MCF 10A (cell line): ENCODE measurements around the gene IQSEC1. TPM values are rescaled to one million over a fixed set of nuclear protein-coding genes. Genes with fewer than 3 reads are reported as not detected.

ENCODE experiments used
- BruUV-seq: library from RNA; stranded (reverse); fragments of 400-500 nt; replicated peaks from 2 replicates; lab custom pipeline; 2021; lab: Mats Ljungman, UMichigan
- CTCF ChIA-PET: fragments of 300-600 bp; sonication (Branson Sonifier 250); formaldehyde crosslinking; extraction: SDS; loops from one replicate; lab custom pipeline; 2021; ENCODE audit warnings: antibody characterized with exemption, inconsistent platforms; lab: Yijun Ruan, JAX
- POLR2A ChIA-PET: fragments of 300-600, 350-650 bp; sonication (Branson Sonifier 250); formaldehyde crosslinking; extraction: SDS; loops from one replicate; lab custom pipeline; 2020; ENCODE audit warnings: antibody characterized with exemption, inconsistent platforms; lab: Yijun Ruan, JAX
- DNase-seq: peaks from one replicate; pipeline ENCODE4 v3.0.0-alpha.2; 2018; ENCODE audit not compliant: unreplicated experiment
- H3K27ac Mint-ChIP-seq: one replicate; pipeline ENCODE4 v1.8.0; 2022; ENCODE audit warnings: mild to moderate bottlenecking, low read depth, mixed read lengths; ENCODE audit not compliant: unreplicated experiment
- H3K27me3 Mint-ChIP-seq: one replicate; pipeline ENCODE4 v1.8.0; 2022; ENCODE audit warnings: mixed read lengths; ENCODE audit not compliant: insufficient read depth, unreplicated experiment
- H3K36me3 Mint-ChIP-seq: one replicate; pipeline ENCODE4 v1.8.0; 2022; ENCODE audit warnings: mild to moderate bottlenecking, moderate library complexity, mixed read lengths; ENCODE audit not compliant: insufficient read depth, unreplicated experiment
- H3K4me1 Mint-ChIP-seq: one replicate; pipeline ENCODE4 v1.8.0; 2022; ENCODE audit warnings: mixed read lengths; ENCODE audit not compliant: insufficient read depth, unreplicated experiment
- H3K4me3 Mint-ChIP-seq: one replicate; pipeline ENCODE4 v1.8.0; 2022; ENCODE audit warnings: mild to moderate bottlenecking, moderate library complexity, mixed read lengths; ENCODE audit not compliant: unreplicated experiment
- H3K9me3 Mint-ChIP-seq: one replicate; pipeline ENCODE4 v1.8.0; 2022; ENCODE audit warnings: mixed read lengths; ENCODE audit not compliant: unreplicated experiment
- CTCF ChIP-seq: fragments of 200-600 bp; IDR thresholded peaks from one replicate; pipeline ENCODE4 v1.8.0; 2022; ENCODE audit warnings: antibody characterized with exemption, mild to moderate bottlenecking; ENCODE audit not compliant: unreplicated experiment
- intact Hi-C: fragments of 100-400 bp; cut with micrococcal nuclease; formaldehyde crosslinking; loops from 2 replicates; pipeline ENCODE4 v1.14.1; 2022
- total RNA-seq: library from RNA; stranded (reverse); gene quantifications from 2 replicates; pipeline ENCODE4 v1.2.3, GENCODE V29; 2022

Gene IQSEC1
- total RNA-seq, 1 experiment from 2014 or later = 18.7 TPM

DNA sequence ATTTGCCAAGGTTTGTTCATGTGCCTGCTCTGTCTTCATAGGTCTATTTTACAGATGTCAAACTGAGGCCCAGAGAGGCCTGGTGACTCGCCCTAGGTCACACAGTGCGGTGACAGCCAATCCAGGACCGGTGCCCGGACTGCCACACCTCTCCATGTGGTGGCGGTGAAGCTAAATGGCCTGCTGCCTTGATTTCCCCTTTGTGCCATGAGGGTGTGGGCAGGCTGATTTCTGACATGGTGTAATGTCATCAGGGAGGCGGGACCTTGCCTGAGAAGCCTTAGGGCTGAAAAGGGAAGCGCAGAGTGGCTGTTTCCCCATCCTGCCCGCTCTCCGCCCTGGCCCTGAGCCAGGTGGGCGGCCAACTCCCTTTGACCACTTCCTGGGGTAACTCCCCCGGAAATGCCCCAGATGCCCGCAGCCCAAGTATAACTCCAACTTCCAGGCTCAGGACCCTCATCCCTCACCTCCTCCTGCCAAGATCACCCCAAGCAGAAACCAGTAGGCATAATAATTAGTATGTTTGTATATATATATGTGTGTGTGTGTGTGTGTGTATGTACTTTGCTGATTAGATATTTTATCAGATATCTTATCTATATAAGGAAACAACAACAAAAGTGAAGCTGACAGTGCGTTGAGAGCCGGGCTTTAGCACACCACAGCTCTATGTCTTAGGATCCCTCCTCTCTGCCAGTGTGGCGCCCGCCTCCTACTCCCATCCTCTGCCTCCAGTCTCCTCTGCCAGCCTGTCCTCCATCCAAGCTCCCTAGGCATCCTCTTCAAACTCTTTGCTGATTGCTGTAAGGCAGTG lies 63.9 kb downstream of the IQSEC1 start:
- Mint-ChIP-seq H3K36me3 (no peaks in the 10 kb centered on the region), H3K4me3 (no peak overlapping the region), H3K27me3 (peaks cover 1% of the 10 kb centered on the region), H3K27ac (no peak overlapping the region), H3K4me1 (no peaks in the 10 kb centered on the region), H3K9me3 (no peaks in the 10 kb centered on the region)
- DNase-seq = no peak
- ChIA-PET POLR2A (interaction anchor here (0.7 to 0.8 kb wide), 2 partner anchors 11 to 654 kb away, joined by 3 to 4 read pairs; no protein-coding TSS in a partner anchor), CTCF (interaction anchor here (0.7 to 0.8 kb wide), 3 partner anchors 9 to 82 kb away, joined by 3 to 4 read pairs (median 3); no protein-coding TSS in a partner anchor)
- intact Hi-C loops = no loop called here
- no peak for TF ChIP-seq CTCF
- no TSS peak for BruUV-seq

GRCh38 chr3:13008155-13008995 lies 64.9 kb downstream of the IQSEC1 start:
- POLR2A ChIA-PET = interaction anchor here (0.8 kb wide), 1 partner anchor 12 kb away, joined by 4 read pairs; no protein-coding TSS in a partner anchor
- no peak for DNase-seq
- intact Hi-C loops = no loop called here
- Mint-ChIP-seq H3K9me3 (no peaks in the 10 kb centered on the region), H3K27ac (no peak overlapping the region), H3K4me3 (no peak overlapping the region), H3K27me3 (peaks cover 11% of the 10 kb centered on the region), H3K36me3 (no peaks in the 10 kb centered on the region), H3K4me1 (no peaks in the 10 kb centered on the region)
- TF ChIP-seq CTCF = no peak
- CTCF ChIA-PET = interaction anchor here (0.6 kb wide), 1 partner anchor 288 kb away, joined by 3 read pairs; no protein-coding TSS in a partner anchor
- BruUV-seq = no TSS peak

GRCh38 chr3:13007251-13007941 lies 65.8 kb downstream of the IQSEC1 start:
- peaks cover 21% of the 10 kb centered on the region for H3K27me3 Mint-ChIP-seq
- no peak for TF ChIP-seq CTCF
- POLR2A ChIA-PET = no interaction called here

More at GRCh38 chr3:13007251-13007941, 65.8 kb downstream of the IQSEC1 start:
- Mint-ChIP-seq H3K9me3 (no peaks in the 10 kb centered on the region), H3K36me3 (no peaks in the 10 kb centered on the region), H3K4me3 (no peak overlapping the region), H3K4me1 (no peaks in the 10 kb centered on the region), H3K27ac (no peak overlapping the region)
- intact Hi-C loops = no loop called here
- DNase-seq = no peak
- CTCF ChIA-PET = interaction anchor here (0.5 to 1.4 kb wide), 2 partner anchors 12 to 92 kb away, joined by 4 read pairs; no protein-coding TSS in a partner anchor
- no TSS peak for BruUV-seq
